Fibroblast of lung (primary cell): Measurements from ENCODE around the gene HOXC10.

Experiments used
- CTCF ChIP-seq, 2 donors: IDR thresholded peaks in 1 of 2; conservative IDR thresholded peaks in 1 of 2; 1 replicate in 1 of 2; 2 replicates in 1 of 2; pipeline ENCODE4 v1.5.1; 2011 to 2012; ENCODE audit warnings: low read length in 2 of 2, control low read depth in 1 of 2, inconsistent platforms in 1 of 2, low read depth in 1 of 2, mild to moderate bottlenecking in 1 of 2
- EZH2 ChIP-seq: IDR thresholded peaks from 2 replicates; pipeline ENCODE4 v1.5.1; 2012; ENCODE audit warnings: low read length, control low read depth, mild to moderate bottlenecking; ENCODE audit errors: missing control alignments

- TF ChIP-seq CTCF (conservative IDR thresholded peaks at IDR 0.05 in 1 of 2, IDR thresholded peaks at IDR 0.05 in 1 of 2; ENCODE audit: low read depth in 1 of 2, low read length in 2 of 2) (no peak), EZH2 (no peak)
These were observed 40.7 kb upstream of the HOXC10 start for GRCh38 chr12:53944209-53944608.
